Upper lobe of left lung (tissue), 6 donors: ENCODE results near the gene ADAP1. TPM values are rescaled to one million over a fixed set of nuclear protein-coding genes. Genes with fewer than 3 reads are reported as not detected.

Experiments
- ATAC-seq, 2 donors: fragments of 200-7000 bp; cut with Tn5 transposase; one replicate each; pipeline ENCODE4 v1.9.1; 2022; ENCODE audit warnings: mild to moderate bottlenecking in 2 of 2, moderate library complexity in 2 of 2; ENCODE audit not compliant: low FRiP score in 2 of 2
- DNase-seq, 2 donors: peaks; one replicate each; pipeline ENCODE4 v3.0.0-alpha.2; 2019 to 2020
- H3K27ac ChIP-seq, 4 donors: fragments of 200-600 bp; sonication (generic); one replicate each; pipeline ENCODE4 v1.5.1; 2016 to 2019
- H3K27me3 ChIP-seq, 4 donors: fragments of 200-600 bp; sonication (generic); one replicate each; pipeline ENCODE4 v1.5.1; 2017 to 2019
- H3K36me3 ChIP-seq, 4 donors: fragments of 200-600 bp; sonication (generic); one replicate each; pipeline ENCODE4 v1.5.1; 2016 to 2019
- H3K4me1 ChIP-seq, 4 donors: fragments of 200-600 bp; sonication (generic); one replicate each; pipeline ENCODE4 v1.5.1; 2018 to 2019
- H3K4me3 ChIP-seq, 4 donors: fragments of 200-600 bp; sonication (generic); one replicate each; pipeline ENCODE4 v1.5.1; 2017 to 2019; ENCODE audit warnings: mild to moderate bottlenecking in 2 of 4, moderate library complexity in 1 of 4
- H3K9me3 ChIP-seq, 4 donors: fragments of 200-600 bp; sonication (generic); one replicate each; pipeline ENCODE4 v1.5.1; 2018 to 2019
- EP300 ChIP-seq, 4 donors: sonication (generic); formaldehyde crosslinking; IDR thresholded peaks; one replicate each; pipeline ENCODE4 v1.5.1; 2017; ENCODE audit warnings: antibody characterized with exemption in 4 of 4, control low read depth in 2 of 4
- POLR2A ChIP-seq, 4 donors: fragments of 450-650 bp; IDR thresholded peaks; one replicate each; pipeline ENCODE4 v1.5.1; 2016 to 2017; ENCODE audit warnings: antibody characterized with exemption in 4 of 4, mild to moderate bottlenecking in 2 of 4
- POLR2AphosphoS5 ChIP-seq, 2 donors: sonication (generic); formaldehyde crosslinking; IDR thresholded peaks; one replicate each; pipeline ENCODE4 v1.5.1; 2017; ENCODE audit warnings: antibody characterized with exemption in 2 of 2
- WGBS, 2 donors: methylation state at CpG; one replicate each; pipeline ENCODE4 v1.1.5; 2017 to 2018; 5-methylcytosine and 5-hydroxymethylcytosine counted together
- total RNA-seq, 6 donors: library from RNA; depleted of rRNA in 4 of 6; stranded (reverse); fragments of >200 nt in 4 of 6; gene quantifications; one replicate each; pipeline versions ENCODE4 v1.1.0 to v1.2.1, GENCODE V29; 2016 to 2021
- TF ChIP-seq, protein P1 (sequence below), 6 experiments: fragments of 450-650 bp in 4 of 6; fragments of 200-600 bp in 2 of 6; sonication (generic) in 2 of 6; IDR thresholded peaks; one replicate each; pipeline ENCODE4 v1.5.1; 2016 to 2019; ENCODE audit warnings: antibody characterized with exemption in 6 of 6
- donor health status: DM: no; HTN: no; CAD: no; lungs with moderate emphysema.
- donor health status: DM: no; HTN: yes; CAD: no; lungs with severe emphysema.

Gene ADAP1
- total RNA-seq, 6 donors from 2014 or later: 31.0 to 109 (median 37.5) TPM

DNA sequence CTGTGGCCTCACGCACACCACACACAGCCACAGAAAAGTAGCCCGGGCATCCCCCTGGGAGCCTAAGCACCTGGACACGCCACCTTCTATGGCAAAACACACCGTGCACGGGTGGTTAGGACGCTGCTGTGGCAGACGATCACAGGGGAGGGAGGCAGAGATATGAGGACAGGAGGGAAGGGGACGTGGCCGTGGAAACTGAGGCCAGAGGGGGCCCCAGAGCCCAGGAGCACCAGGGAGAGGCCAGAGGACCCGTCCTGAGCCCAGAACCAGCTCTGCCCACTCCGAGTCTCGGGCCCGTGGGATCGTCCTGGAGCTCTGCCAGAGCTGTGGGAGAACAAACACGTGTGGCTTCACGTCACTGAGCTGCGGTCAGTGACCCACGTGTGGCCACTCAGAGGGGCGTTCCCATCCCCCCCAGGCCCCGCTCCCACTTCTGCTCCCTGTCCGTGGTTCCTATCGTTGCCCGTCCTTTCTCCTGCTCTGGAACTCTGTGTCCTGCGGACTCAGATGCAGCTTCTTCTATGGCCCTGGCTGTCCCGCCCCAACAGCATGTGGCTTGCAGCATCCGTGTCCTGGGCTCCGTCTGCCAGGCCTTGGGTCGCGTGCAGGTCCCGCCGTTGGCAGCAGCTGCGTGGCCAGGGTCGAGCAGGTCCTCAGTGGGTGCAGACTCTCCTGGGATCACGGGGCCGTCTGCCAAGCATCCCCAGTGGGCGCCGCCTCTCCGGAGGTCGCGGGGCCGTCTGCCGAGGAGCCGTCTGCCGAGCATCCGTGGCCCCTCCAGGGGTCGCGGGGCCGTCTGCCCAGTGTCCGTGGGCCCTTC lies 47.1 kb downstream of the ADAP1 start:
- TF ChIP-seq POLR2A (IDR thresholded peaks at IDR 0.05) (peak in 1 of 4 donors; percentile 7), EP300 (IDR thresholded peaks at IDR 0.05) (no peak), POLR2AphosphoS5 (IDR thresholded peaks at IDR 0.05) (no peak)
- TF ChIP-seq, protein P1, sequence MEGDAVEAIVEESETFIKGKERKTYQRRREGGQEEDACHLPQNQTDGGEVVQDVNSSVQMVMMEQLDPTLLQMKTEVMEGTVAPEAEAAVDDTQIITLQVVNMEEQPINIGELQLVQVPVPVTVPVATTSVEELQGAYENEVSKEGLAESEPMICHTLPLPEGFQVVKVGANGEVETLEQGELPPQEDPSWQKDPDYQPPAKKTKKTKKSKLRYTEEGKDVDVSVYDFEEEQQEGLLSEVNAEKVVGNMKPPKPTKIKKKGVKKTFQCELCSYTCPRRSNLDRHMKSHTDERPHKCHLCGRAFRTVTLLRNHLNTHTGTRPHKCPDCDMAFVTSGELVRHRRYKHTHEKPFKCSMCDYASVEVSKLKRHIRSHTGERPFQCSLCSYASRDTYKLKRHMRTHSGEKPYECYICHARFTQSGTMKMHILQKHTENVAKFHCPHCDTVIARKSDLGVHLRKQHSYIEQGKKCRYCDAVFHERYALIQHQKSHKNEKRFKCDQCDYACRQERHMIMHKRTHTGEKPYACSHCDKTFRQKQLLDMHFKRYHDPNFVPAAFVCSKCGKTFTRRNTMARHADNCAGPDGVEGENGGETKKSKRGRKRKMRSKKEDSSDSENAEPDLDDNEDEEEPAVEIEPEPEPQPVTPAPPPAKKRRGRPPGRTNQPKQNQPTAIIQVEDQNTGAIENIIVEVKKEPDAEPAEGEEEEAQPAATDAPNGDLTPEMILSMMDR (IDR thresholded peaks at IDR 0.05): no peak
- no peaks in the 10 kb centered on the region for H3K27me3 ChIP-seq
- ATAC-seq: no peak
- peaks cover 0 to 22% (median 10%) of the 10 kb centered on the region in 4 donors for H3K4me1 ChIP-seq
- 78 to 81% methylated on average over 32 to 35 of the region's 49 CpGs for WGBS, 2 donors
- H3K27ac ChIP-seq: peak overlapping the region in 1 of 4 donors; percentile 26
- no peaks in the 10 kb centered on the region for H3K9me3 ChIP-seq
- DNase-seq: peak in 1 of 2 donors; percentile 86
- H3K36me3 ChIP-seq: no peaks in the 10 kb centered on the region
- no peak overlapping the region for H3K4me3 ChIP-seq

DNA sequence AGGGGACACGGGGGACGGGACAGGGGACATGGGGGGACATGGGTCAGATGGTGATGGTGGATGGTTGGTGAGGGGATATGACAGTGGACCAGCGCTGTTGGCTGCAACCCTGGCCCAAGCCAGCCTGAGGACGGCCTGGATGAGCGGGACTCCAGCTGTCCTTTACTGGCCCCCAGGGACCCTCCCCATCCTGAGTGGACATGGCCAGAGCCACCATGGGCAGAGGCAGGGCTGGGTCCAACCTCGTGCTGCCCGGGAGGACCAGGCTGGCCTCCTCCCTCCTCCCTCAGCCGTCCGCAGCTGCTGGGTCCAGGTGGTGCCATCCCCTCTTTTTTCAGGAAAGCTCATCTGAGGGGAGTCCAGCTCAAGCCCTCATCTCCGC lies 47.7 kb downstream of the ADAP1 start:
- no peaks in the 10 kb centered on the region for H3K9me3 ChIP-seq
- H3K27ac ChIP-seq: peak overlapping the region in 1 of 4 donors; percentile 26
- H3K27me3 ChIP-seq: no peaks in the 10 kb centered on the region
- TF ChIP-seq POLR2AphosphoS5 (IDR thresholded peaks at IDR 0.05) (no peak), POLR2A (IDR thresholded peaks at IDR 0.05) (no peak), EP300 (IDR thresholded peaks at IDR 0.05) (no peak)
- TF ChIP-seq, protein P1 (IDR thresholded peaks at IDR 0.05): no peak
- DNase-seq (peak in 1 of 2 donors; percentile 59), ATAC-seq (no peak)
- H3K4me3 ChIP-seq: no peak overlapping the region
- no peaks in the 10 kb centered on the region for H3K36me3 ChIP-seq
- 74 to 92% methylated on average over 7 to 8 of the region's 10 CpGs for WGBS, 2 donors
- peaks cover 1 to 24% (median 11%) of the 10 kb centered on the region in 4 donors for H3K4me1 ChIP-seq

DNA sequence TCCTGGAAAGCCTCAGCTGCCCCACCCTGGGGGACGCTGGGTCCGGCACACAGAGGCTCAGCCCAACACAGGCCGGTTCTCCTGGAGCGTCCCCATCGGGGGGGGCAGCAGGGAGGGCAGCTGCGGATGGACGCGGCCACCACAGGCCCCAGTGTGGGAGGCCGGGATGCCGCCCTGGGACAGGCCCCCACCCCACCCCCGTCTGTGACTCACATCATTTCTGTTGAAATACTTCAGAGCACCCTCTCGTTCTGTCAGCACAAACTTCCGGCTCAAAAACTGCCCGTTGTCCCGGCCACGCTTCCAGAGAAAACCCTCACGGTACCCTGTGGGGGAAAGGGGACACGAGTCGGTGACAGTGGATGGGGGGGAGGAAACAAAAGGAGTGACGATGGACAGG lies 49.6 kb downstream of the ADAP1 start:
- WGBS, 2 donors: 57 to 69% methylated on average over 9 to 17 of the region's 20 CpGs
- peaks cover 8 to 27% (median 20%) of the 10 kb centered on the region in 4 donors for H3K4me1 ChIP-seq
- H3K36me3 ChIP-seq: peaks cover 0 to 2% (median 0%) of the 10 kb centered on the region in 4 donors
- H3K27ac ChIP-seq: no peak overlapping the region
- no peak overlapping the region for H3K4me3 ChIP-seq
- peak in 1 of 2 donors; percentile 74 for DNase-seq
- TF ChIP-seq POLR2AphosphoS5 (IDR thresholded peaks at IDR 0.05): no peak
- TF ChIP-seq, protein P1 (IDR thresholded peaks at IDR 0.05): no peak
- no peak for TF ChIP-seq POLR2A (IDR thresholded peaks at IDR 0.05)
- TF ChIP-seq EP300 (IDR thresholded peaks at IDR 0.05): no peak
- H3K27me3 ChIP-seq: no peaks in the 10 kb centered on the region
- no peaks in the 10 kb centered on the region for H3K9me3 ChIP-seq
- ATAC-seq: peak in 1 of 2 donors; percentile 10

DNA sequence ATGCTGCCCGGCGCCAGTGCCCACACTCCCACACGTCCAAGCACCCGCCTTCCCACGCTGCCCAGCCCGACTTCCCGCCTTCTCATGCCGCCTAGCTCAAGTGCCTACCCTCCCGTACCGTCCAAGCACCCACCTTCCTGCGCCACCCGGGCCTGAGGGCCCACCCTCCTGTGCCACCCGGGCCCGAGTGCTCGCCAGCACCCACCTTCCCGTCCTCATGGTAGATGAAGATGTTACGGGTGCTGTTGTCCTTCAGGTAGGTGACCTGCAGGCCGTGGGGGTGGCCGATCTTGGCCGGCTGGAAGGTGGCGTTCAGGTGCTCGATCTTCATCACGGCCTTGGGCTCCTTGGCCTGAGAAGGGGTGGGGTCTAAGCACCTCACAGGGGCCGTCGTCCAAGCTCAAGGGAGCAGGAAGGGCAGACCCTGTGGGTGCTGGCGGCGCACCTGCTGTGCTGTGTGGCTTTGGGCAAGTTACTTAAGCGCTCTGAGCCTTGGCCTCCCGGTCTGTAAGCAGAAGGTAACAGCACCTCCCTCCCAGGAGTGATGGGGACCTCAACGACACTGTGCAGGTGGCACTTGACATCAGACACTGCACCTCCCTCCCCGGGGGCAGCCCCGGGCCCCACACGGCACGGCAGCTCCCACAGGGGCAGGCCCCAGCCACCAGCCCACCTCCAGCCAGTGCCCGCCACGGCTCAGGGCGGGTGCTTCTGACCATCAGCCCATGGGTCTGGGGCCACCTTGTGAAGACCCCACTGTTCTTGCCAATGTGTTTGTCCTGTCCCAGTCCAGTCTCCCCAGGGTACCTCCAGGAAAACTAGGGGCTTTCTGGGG lies 50.3 kb downstream of the ADAP1 start:
- H3K36me3 ChIP-seq: peaks cover 0 to 7% (median 2%) of the 10 kb centered on the region in 4 donors
- H3K27ac ChIP-seq: no peak overlapping the region
- H3K27me3 ChIP-seq: no peaks in the 10 kb centered on the region
- TF ChIP-seq EP300 (IDR thresholded peaks at IDR 0.05): no peak
- no peak for TF ChIP-seq POLR2A (IDR thresholded peaks at IDR 0.05)
- TF ChIP-seq, protein P1 (IDR thresholded peaks at IDR 0.05): no peak
- H3K4me1 ChIP-seq: peaks cover 8 to 21% (median 15%) of the 10 kb centered on the region in 4 donors
- DNase-seq (peak in 1 of 2 donors; percentile 75), ATAC-seq (no peak)
- no peak overlapping the region for H3K4me3 ChIP-seq
- WGBS, 2 donors: 93 to 94% methylated on average over 16 to 25 of the region's 37 CpGs
- H3K9me3 ChIP-seq: no peaks in the 10 kb centered on the region
